Osteoblast (primary cell): ENCODE measurements around the gene RBM39. TPM values are rescaled to one million over a fixed set of nuclear protein-coding genes. Genes with fewer than 3 reads are reported as not detected.

Experiments used
- DNase-seq: peaks from one replicate; pipeline ENCODE4 v3.0.0; 2011; ENCODE audit warnings: low spot score, mixed read lengths; ENCODE audit not compliant: insufficient read length; ENCODE audit errors: missing footprints
- H2AFZ ChIP-seq: 2 replicates; pipeline ENCODE4 v1.6.0; 2011; ENCODE audit warnings: mild to moderate bottlenecking, low read length
- H3K27ac ChIP-seq: 2 replicates; pipeline ENCODE4 v1.5.1; 2011; ENCODE audit warnings: mild to moderate bottlenecking, low read depth, low read length, moderate library complexity
- H3K27me3 ChIP-seq: 2 replicates; pipeline ENCODE4 v1.6.0; 2012; ENCODE audit warnings: mild to moderate bottlenecking, control low read depth, inconsistent platforms, low read length, moderate library complexity; ENCODE audit not compliant: insufficient read depth
- H3K36me3 ChIP-seq: 2 replicates; pipeline ENCODE4 v1.5.1; 2011; ENCODE audit warnings: mild to moderate bottlenecking, low read length, control low read depth, moderate library complexity; ENCODE audit not compliant: insufficient read depth
- H3K4me1 ChIP-seq: 2 replicates; pipeline ENCODE4 v1.5.1; 2011; ENCODE audit warnings: mild to moderate bottlenecking, low read length, control low read depth, moderate library complexity; ENCODE audit not compliant: insufficient read depth
- H3K4me2 ChIP-seq: 2 replicates; pipeline ENCODE4 v1.6.0; 2011; ENCODE audit warnings: mild to moderate bottlenecking, low read length; ENCODE audit not compliant: insufficient read depth
- H3K4me3 ChIP-seq: fragments of 200-600 bp; sonication (generic); 3 replicates; pipeline ENCODE4 v1.5.1; 2012; ENCODE audit warnings: mild to moderate bottlenecking, low read length, inconsistent platforms; ENCODE audit not compliant: insufficient read depth
- H3K79me2 ChIP-seq: 2 replicates; pipeline ENCODE4 v1.6.0; 2012; ENCODE audit warnings: mild to moderate bottlenecking, low read length, control low read depth, inconsistent platforms; ENCODE audit not compliant: insufficient read depth
- H3K9me3 ChIP-seq: 2 replicates; pipeline ENCODE4 v1.5.1; 2011; ENCODE audit warnings: low read depth, low read length, control low read depth
- H4K20me1 ChIP-seq: 2 replicates; pipeline ENCODE4 v1.6.0; 2012; ENCODE audit warnings: mild to moderate bottlenecking, low read length, control low read depth; ENCODE audit not compliant: insufficient read depth
- total RNA-seq: library from RNA; depleted of rRNA; stranded (reverse); fragments of >200 nt; gene quantifications from 2 replicates; pipeline ENCODE4 v1.2.3, GENCODE V29; 2012
- TF ChIP-seq, protein P1 (sequence below): IDR thresholded peaks from 2 replicates; pipeline ENCODE4 v1.5.1; 2011; ENCODE audit warnings: mild to moderate bottlenecking, low read depth, low read length, moderate library complexity; ENCODE audit errors: extremely low read depth

The RBM39 gene
- total RNA-seq, 1 donor = 300 TPM

DNA sequence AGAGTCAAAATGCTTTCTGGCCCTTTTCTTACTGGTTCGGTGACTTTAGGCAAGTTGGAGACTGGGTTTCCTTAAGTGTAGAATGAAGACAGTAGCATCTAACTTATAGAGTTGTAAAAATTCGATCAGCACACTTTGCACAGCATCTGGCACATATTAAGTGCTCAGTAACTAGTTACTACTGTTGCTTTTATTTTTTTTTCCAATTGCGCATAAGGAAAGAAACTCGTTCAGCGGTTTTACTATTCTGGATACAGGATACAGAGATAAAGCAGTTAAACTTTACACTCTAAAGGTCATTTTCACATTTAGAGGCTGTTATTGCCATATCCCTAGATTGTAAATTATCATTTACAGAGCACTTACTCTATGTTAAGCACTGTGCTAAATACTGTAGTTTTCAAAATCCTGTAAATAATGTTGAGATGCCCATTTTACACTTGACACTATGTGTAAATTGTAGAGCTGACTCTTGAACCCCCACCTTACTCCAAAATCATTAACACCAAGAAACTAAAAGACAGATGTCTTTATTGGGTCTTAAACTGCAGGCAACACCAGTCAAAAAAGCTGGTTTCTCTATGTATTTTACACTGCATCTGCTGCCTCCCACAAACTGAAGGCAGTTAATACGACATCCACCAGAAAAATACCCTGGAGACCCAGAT lies 42.0 kb downstream of the RBM39 start:
- Histone ChIP-seq H3K36me3 (peaks cover 40% of the 10 kb centered on the region), H2AFZ (no peak overlapping the region), H3K27ac (peak overlapping the region; percentile 92), H3K27me3 (no peaks in the 10 kb centered on the region), H3K9me3 (no peaks in the 10 kb centered on the region), H3K4me1 (peaks cover 30% of the 10 kb centered on the region), H4K20me1 (peaks cover 16% of the 10 kb centered on the region), H3K4me2 (peak overlapping the region; percentile 99), H3K79me2 (peaks cover 38% of the 10 kb centered on the region), H3K4me3 (peak overlapping the region; percentile 95)
- DNase-seq = peak; percentile 25
- TF ChIP-seq, protein P1, sequence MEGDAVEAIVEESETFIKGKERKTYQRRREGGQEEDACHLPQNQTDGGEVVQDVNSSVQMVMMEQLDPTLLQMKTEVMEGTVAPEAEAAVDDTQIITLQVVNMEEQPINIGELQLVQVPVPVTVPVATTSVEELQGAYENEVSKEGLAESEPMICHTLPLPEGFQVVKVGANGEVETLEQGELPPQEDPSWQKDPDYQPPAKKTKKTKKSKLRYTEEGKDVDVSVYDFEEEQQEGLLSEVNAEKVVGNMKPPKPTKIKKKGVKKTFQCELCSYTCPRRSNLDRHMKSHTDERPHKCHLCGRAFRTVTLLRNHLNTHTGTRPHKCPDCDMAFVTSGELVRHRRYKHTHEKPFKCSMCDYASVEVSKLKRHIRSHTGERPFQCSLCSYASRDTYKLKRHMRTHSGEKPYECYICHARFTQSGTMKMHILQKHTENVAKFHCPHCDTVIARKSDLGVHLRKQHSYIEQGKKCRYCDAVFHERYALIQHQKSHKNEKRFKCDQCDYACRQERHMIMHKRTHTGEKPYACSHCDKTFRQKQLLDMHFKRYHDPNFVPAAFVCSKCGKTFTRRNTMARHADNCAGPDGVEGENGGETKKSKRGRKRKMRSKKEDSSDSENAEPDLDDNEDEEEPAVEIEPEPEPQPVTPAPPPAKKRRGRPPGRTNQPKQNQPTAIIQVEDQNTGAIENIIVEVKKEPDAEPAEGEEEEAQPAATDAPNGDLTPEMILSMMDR = no peak

DNA sequence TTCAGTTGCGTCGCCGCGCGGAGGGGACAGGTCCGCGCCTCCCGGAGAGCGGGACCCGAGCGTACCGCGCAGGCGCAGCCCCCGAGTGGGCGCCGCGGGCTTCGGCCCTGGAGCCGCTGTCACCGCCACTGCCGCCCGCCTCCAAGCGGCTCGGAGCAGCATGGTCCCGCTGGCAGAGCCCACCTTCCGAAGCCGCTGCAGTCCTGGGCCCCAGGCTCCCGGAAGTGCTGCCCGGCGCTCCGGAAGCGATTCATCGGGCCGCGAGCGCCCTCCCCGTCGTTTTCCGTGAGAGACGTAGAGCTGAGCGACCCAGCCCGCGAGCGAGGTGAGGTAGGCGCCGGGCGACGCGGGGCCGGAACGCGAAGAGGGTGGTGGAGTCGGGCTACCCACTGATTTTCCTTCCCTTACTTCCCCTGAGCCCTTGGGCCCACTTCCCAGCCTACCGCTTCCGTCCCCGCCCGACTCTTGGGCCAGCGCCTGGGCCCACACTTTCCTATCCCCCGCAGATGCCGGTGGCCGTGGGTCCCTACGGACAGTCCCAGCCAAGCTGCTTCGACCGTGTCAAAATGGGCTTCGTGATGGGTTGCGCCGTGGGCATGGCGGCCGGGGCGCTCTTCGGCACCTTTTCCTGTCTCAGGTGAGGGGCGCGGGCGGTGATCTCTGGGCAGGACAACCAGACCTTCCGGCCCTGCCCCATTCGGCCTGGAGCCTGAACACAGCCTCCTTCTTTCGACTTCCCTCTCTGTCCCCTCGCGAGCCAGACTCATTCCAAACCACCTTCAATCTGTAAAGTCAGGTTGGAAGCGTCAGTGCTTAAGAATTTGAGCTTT lies 42.7 kb downstream of the RBM39 start, which contains the start of the genes NFS1 and ROMO1:
Gene NFS1 (minus strand): TSS at position 226 of the 830 bp plus-strand sequence. CDS start 64 bp downstream, at position 162.
Gene ROMO1 (plus strand): TSS at position 279 of the 830 bp plus-strand sequence. CDS start 228 bp downstream, at position 507.
- H3K4me2 ChIP-seq = peak within 1 kb of the TSS; percentile 99
- peak within 1 kb of the TSS; percentile 77 for H2AFZ ChIP-seq
- DNase-seq = peak; percentile 97
- no peaks in the 10 kb centered on the region for H3K27me3 ChIP-seq
- H4K20me1 ChIP-seq = peaks cover 12% of the 10 kb centered on the region
- H3K4me1 ChIP-seq = peaks cover 28% of the 10 kb centered on the region
- peaks cover 36% of the 10 kb centered on the region for H3K36me3 ChIP-seq
- H3K79me2 ChIP-seq = peaks cover 32% of the 10 kb centered on the region
- TF ChIP-seq, protein P1 = peak; percentile 7
- H3K27ac ChIP-seq = peak within 1 kb of the TSS; percentile 92
- H3K9me3 ChIP-seq = no peaks in the 10 kb centered on the region
- H3K4me3 ChIP-seq = peak within 1 kb of the TSS; percentile 95

DNA sequence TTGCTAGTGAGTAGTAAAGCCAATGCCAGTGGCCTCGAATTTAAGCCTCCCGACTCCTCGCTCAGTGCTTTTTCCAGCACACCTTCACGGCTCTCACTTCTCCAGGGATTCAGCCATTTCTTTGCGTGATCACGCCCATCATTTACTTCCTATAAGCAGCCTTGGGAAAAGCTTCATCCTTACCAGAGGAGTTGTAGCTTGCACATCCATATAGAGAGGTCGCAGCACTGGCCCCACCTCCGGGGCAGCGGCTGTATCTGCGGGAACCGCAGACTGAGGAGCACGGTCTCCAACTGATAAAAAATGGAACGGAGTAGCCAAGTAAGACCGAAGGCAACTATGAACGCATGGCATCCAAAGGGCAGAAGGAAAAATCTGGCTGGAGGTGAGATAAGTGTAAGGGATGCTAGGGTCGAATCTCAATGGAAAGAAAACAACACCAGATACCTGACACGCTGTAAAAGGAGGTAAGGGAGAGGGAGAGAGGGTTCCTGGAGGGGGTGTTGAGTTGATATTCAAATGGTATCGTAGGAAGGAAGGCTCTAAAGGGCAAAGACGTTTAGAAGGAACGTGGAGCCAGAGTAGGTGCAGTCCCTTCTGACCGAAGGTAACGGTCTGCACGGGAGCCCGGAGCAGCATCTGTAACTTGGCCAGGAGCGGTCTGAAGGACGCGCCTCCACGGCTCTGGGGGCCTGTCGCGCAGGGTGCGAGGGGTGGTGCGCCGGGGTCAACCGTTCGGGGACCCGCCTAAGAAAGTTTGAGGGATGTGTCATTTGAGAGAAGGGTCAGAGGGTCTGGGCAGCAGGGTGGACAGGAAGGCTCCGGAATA lies 43.5 kb downstream of the RBM39 start:
- Histone ChIP-seq H3K9me3 (no peaks in the 10 kb centered on the region), H3K36me3 (peaks cover 33% of the 10 kb centered on the region), H4K20me1 (peaks cover 5% of the 10 kb centered on the region), H3K4me1 (peaks cover 24% of the 10 kb centered on the region), H3K4me2 (peak overlapping the region; percentile 99), H2AFZ (peak overlapping the region; percentile 77), H3K79me2 (peaks cover 32% of the 10 kb centered on the region), H3K27ac (peak overlapping the region; percentile 92), H3K27me3 (no peaks in the 10 kb centered on the region), H3K4me3 (peak overlapping the region; percentile 95)
- TF ChIP-seq, protein P1 = no peak
- peak; percentile 92 for DNase-seq
